Measurements from ENCODE around the gene HEATR1.

Gene HEATR1

GRCh38 chr1:236575523-236575922 lies 28.8 kb downstream of the HEATR1 start:
- ATAC-seq (ENCODE audit: low read depth) (no peak), DNase-seq (ENCODE audit: low spot score) (no peak)
- Histone ChIP-seq H3K27me3 (ENCODE audit: insufficient read depth, poor library complexity, severe bottlenecking) (no peaks in the 10 kb centered on the region), H3K9me3 (ENCODE audit: severe bottlenecking) (no peaks in the 10 kb centered on the region), H3K27ac (ENCODE audit: poor library complexity, severe bottlenecking) (no peak overlapping the region), H3K4me1 (ENCODE audit: insufficient read depth, poor library complexity, severe bottlenecking) (no peaks in the 10 kb centered on the region), H3K4me3 (ENCODE audit: severe bottlenecking) (no peak overlapping the region), H3K36me3 (ENCODE audit: low read depth) (peaks cover 71% of the 10 kb centered on the region)
- TF ChIP-seq CTCF (IDR thresholded peaks at IDR 0.05; ENCODE audit: poor library complexity, severe bottlenecking) = no peak

- no peaks in the 10 kb centered on the region for H3K4me1 ChIP-seq (ENCODE audit: insufficient read depth, poor library complexity, severe bottlenecking)
- no peak overlapping the region for H3K4me3 ChIP-seq (ENCODE audit: severe bottlenecking)
- no peaks in the 10 kb centered on the region for H3K27me3 ChIP-seq (ENCODE audit: insufficient read depth, poor library complexity, severe bottlenecking)
- peaks cover 65% of the 10 kb centered on the region for H3K36me3 ChIP-seq (ENCODE audit: low read depth)
- no peak for ATAC-seq (ENCODE audit: low read depth)
- TF ChIP-seq CTCF (IDR thresholded peaks at IDR 0.05; ENCODE audit: poor library complexity, severe bottlenecking) = no peak
- no peak overlapping the region for H3K27ac ChIP-seq (ENCODE audit: poor library complexity, severe bottlenecking)
- H3K9me3 ChIP-seq (ENCODE audit: severe bottlenecking) = no peaks in the 10 kb centered on the region
- DNase-seq (ENCODE audit: low spot score) = no peak
These were observed 35.9 kb downstream of the HEATR1 start for GRCh38 chr1:236568285-236568894.

GRCh38 chr1:236565530-236565929 lies 38.8 kb downstream of the HEATR1 start:
- H3K27ac ChIP-seq (ENCODE audit: poor library complexity, severe bottlenecking) = no peak overlapping the region
- no peaks in the 10 kb centered on the region for H3K9me3 ChIP-seq (ENCODE audit: severe bottlenecking)
- TF ChIP-seq CTCF (IDR thresholded peaks at IDR 0.05; ENCODE audit: poor library complexity, severe bottlenecking) = no peak
- DNase-seq (ENCODE audit: low spot score) (no peak), ATAC-seq (ENCODE audit: low read depth) (no peak)
- no peak overlapping the region for H3K4me3 ChIP-seq (ENCODE audit: severe bottlenecking)
- peaks cover 68% of the 10 kb centered on the region for H3K36me3 ChIP-seq (ENCODE audit: low read depth)
- H3K4me1 ChIP-seq (ENCODE audit: insufficient read depth, poor library complexity, severe bottlenecking) = no peaks in the 10 kb centered on the region
- no peaks in the 10 kb centered on the region for H3K27me3 ChIP-seq (ENCODE audit: insufficient read depth, poor library complexity, severe bottlenecking)

DNA sequence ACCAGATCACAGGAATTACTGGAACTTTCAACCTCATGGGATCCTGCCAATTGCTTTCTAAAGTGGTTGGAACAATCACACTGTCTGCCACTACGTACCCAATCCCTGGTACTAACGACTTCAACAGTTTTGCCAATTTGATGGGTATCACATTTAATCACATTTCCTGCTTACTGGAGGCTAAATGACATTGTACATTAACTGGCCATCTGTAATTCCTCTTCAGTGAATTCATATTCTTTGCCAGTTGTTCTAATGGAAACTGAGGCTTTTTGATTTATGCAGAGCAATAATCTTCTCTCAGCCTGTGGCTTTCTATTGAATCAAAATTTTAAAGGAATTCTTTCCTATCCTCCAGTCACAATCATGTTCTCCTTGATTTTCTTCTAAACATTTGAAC lies 42.3 kb downstream of the HEATR1 start:
- no peak overlapping the region for H3K4me3 ChIP-seq (ENCODE audit: severe bottlenecking)
- DNase-seq (ENCODE audit: low spot score) = no peak
- ATAC-seq (ENCODE audit: low read depth) = no peak
- H3K4me1 ChIP-seq (ENCODE audit: insufficient read depth, poor library complexity, severe bottlenecking) = no peaks in the 10 kb centered on the region
- H3K27ac ChIP-seq (ENCODE audit: poor library complexity, severe bottlenecking) = no peak overlapping the region
- TF ChIP-seq CTCF (IDR thresholded peaks at IDR 0.05; ENCODE audit: poor library complexity, severe bottlenecking) = no peak
- no peaks in the 10 kb centered on the region for H3K9me3 ChIP-seq (ENCODE audit: severe bottlenecking)
- no peaks in the 10 kb centered on the region for H3K27me3 ChIP-seq (ENCODE audit: insufficient read depth, poor library complexity, severe bottlenecking)
- peaks cover 67% of the 10 kb centered on the region for H3K36me3 ChIP-seq (ENCODE audit: low read depth)

DNA sequence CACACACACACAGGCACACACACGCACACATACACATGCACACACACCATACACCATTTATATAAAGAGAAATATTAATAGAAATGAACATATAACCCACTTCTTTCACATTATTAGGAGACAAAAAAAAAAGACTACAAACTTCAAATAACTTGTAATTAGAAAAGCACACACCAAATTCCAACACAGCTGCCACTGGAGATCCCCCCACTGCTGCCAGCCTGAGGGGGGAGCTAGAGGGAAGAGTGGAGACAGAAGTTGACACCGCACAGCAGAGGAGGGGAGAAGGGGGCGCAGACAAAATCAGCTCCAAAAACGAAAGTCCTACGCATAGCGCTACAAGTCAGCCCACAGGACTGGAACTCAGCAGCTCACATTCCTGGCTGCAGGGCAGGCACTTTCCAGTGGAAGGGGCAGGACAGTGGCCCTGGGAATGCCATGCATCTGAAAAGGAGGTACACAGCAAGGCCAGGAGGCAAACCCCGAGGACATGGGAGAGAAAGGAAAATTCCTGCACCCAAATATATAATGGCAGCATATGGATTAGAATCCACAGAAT lies 44.0 kb downstream of the HEATR1 start:
- no peaks in the 10 kb centered on the region for H3K9me3 ChIP-seq (ENCODE audit: severe bottlenecking)
- peaks cover 70% of the 10 kb centered on the region for H3K36me3 ChIP-seq (ENCODE audit: low read depth)
- H3K27ac ChIP-seq (ENCODE audit: poor library complexity, severe bottlenecking) = no peak overlapping the region
- DNase-seq (ENCODE audit: low spot score) (no peak), ATAC-seq (ENCODE audit: low read depth) (no peak)
- H3K4me1 ChIP-seq (ENCODE audit: insufficient read depth, poor library complexity, severe bottlenecking) = no peaks in the 10 kb centered on the region
- no peak overlapping the region for H3K4me3 ChIP-seq (ENCODE audit: severe bottlenecking)
- TF ChIP-seq CTCF (IDR thresholded peaks at IDR 0.05; ENCODE audit: poor library complexity, severe bottlenecking) = no peak
- H3K27me3 ChIP-seq (ENCODE audit: insufficient read depth, poor library complexity, severe bottlenecking) = no peaks in the 10 kb centered on the region
